Measurements from ENCODE around the gene LTV1.
"Not testable (repeated sequence)": the region's sequence is repeated elsewhere in the genome, so short reads cannot be mapped to it uniquely, and the experiment has no call there.

The LTV1 gene

GRCh38 chr6:143842461-143842901 is 657 bp upstream of the LTV1 start:
- peak; percentile 57 for DNase-seq (ENCODE audit: low read depth)

- DNase-seq (ENCODE audit: low read depth): no peak
Observed at GRCh38 chr6:143843677-143843999, 500 bp downstream of the LTV1 start.

DNA sequence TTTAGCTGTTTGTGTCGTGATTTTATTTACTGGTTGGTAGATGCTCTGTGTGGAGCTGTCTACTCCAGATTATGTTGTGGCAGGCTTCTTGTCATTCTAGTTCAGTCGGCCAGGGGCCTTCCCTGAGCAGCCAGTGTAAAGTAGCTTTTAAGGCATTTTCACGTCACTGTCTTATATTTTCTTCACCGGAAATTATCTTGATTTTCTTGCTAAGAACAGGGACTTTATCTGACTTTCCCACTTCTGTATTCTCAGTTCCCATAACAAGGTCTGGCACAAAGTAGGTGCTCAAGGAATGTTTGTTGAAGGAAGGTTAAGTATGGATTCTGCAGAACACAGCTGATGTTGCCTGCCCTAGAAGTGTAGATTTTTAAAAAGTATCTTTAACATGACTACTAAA is 868 bp downstream of the LTV1 start:
- no peak for DNase-seq (ENCODE audit: low read depth)

DNA sequence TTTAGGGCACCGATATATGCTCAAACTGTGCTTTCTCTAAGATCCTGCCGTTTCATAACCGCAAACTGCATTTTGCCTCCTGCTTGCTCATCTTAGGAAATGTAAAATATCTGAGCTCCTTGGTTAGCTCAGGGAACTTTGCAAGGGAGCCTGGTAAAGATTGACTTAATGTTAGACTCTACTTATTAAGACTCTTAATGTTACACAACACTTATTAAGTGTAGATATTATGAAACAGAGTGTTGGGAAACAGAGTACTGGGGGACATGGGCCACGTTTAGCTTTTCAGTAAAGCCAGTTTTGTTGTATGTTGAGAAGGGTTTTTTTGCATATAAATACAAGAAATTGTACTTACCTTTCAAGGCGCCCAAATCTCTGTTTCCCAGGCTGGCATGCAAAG is 1.9 kb downstream of the LTV1 start:
- DNase-seq (ENCODE audit: low read depth): no peak

GRCh38 chr6:143851706-143852105 is 8.6 kb downstream of the LTV1 start:
- not testable (repeated sequence) for DNase-seq (ENCODE audit: low read depth)

DNA sequence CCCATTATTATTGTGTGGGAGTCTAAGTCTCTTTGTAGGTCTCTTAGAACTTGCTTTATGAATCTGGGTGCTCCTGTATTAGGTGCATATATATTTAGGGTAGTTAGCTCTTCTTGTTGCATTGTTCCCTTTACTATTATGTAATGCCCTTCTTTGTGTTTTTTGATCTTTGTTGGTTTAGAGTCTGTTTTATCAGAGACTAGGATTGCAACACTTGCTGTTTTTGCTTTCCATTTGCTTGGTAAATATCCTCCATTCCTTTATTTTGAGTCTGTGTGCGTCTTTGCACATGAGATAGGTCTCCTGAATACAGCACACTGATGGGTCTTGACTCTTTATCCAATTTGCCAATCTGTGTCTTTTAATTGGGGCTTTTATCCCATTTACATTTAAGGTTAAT is 11.9 kb downstream of the LTV1 start:
- not testable (repeated sequence) for DNase-seq (ENCODE audit: low read depth)

DNA sequence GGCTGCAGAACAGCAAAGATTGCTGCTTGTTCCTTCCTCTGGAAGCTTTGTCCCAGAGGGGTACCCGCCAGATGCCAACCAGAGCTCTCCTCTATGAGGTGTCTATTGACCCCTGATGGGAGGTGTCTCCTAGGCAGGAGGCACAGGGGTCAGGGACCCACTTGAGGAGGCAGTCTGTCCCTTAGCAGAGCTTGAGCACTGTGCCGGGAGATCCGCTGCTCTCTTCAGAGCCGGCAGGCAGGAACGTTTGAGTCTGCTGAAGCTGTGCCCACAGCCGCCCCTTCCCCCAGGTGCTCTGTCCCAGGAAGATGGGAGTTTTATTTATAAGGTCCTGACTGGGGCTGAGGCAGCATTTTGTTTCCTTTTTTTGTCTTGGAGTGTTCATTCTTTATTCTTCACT is 13.6 kb downstream of the LTV1 start:
- not testable (repeated sequence) for DNase-seq (ENCODE audit: low read depth)

DNA sequence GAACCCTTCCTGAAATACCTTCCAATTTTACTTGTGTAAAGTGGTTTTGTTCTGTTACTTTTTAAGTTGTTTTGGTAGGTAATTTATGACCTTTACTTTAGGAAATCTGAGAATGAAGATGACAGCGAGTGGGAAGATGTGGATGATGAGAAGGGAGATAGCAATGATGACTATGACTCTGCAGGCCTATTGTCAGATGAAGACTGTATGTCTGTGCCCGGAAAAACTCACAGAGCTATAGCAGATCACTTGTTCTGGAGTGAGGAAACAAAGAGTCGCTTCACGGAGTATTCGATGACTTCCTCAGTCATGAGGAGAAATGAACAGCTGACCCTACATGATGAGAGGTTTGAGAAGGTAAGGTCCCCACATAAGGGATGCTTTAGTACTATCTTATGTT is 14.5 kb downstream of the LTV1 start:
- no peak for DNase-seq (ENCODE audit: low read depth)

GRCh38 chr6:143859891-143860660 is 16.9 kb downstream of the LTV1 start:
- DNase-seq (ENCODE audit: low read depth): no peak

DNA sequence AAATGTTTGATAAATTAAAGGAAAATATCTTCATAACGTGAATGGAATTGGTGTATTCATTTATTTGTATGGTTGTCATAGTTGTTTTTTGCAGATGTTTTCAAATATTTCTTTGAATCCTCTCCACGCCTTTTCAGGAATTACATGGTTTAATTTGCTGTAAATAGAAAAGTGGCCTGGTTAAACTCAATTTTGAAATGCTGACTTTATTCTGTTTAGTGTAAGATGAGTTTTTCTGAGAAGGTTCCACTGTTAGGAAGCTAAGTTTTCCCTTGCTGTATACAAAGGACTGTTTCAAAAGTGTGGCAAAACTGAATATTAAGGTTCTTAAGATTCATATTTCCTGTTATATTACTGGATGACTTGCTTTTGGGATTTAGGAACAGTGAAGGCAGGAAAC is 20.6 kb downstream of the LTV1 start:
- DNase-seq (ENCODE audit: low read depth): no peak

- DNase-seq (ENCODE audit: low read depth): no peak
Observed at GRCh38 chr6:143864234-143864633, 21.1 kb downstream of the LTV1 start, which contains the start of gene ZC2HC1B. ZC2HC1B (plus strand) TSS chr6:143864474; CDS start chr6:143864540, 66 bp downstream.

GRCh38 chr6:143867236-143867635 is 24.1 kb downstream of the LTV1 start:
- DNase-seq (ENCODE audit: low read depth): no peak

- DNase-seq (ENCODE audit: low read depth): not testable (repeated sequence)
Observed at GRCh38 chr6:143868808-143869207, 25.7 kb downstream of the LTV1 start.

GRCh38 chr6:143871202-143871730 is 28.1 kb downstream of the LTV1 start:
- DNase-seq (ENCODE audit: low read depth): not testable (repeated sequence)

DNA sequence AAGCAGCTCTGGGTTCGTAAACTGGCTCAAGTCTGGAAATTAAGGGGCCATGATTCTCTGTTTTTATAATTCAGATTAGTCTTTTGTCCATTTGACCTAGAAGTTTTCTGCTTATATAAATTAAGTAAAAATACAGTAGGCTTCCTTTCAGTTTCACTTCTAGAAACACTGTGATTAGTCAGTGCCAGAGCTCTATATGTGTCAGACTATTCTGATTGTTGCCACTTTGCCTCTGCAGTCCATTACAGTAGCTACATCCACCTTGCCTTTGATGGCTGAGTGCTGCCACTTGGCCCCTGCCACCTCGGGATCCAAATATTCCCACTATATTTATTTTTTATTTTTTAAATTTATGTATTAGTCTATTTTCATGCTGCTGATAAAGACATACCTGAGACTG is 29.1 kb downstream of the LTV1 start:
- no peak for DNase-seq (ENCODE audit: low read depth)

DNA sequence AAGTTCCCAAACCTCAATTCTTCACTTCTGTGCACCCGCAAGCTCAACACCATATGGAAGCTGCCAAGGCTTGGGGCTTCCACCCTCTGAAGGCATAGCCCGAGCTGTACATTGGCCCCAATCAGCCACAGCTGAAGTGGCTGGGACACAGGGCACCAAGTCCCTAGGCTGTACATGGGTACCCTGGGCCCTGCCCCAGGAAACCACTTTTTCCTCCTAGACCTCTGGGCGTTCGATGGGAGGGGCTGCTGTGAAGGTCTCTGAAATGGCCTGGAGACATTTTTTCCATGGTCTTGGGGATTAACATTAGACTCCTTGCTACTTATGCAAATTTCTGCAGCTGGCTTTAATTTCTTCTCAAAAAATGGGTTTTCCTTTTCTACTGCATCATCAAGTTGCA is 30.5 kb downstream of the LTV1 start:
- not testable (repeated sequence) for DNase-seq (ENCODE audit: low read depth)

DNA sequence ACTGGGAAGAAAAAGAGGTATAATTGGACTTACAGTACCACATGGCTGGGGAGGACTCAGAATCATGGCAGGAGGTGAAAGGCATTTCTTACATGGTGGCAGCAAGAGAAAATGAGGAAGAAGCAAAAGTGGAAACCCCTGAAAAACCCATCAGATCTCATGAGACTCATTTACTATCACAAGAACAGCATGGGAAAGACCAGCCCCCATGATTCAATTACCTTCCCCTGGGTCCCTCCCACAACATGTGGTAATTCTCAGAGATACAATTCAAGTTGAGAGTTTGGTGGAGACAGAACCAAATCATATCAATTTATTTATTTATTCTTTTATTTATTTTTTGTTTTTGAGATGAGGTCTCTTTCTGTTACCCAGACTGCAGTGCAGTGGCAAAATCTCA is 31.4 kb downstream of the LTV1 start:
- not testable (repeated sequence) for DNase-seq (ENCODE audit: low read depth)

- no peak for DNase-seq (ENCODE audit: low read depth)
Observed at GRCh38 chr6:143877584-143878271, 34.6 kb downstream of the LTV1 start.

DNA sequence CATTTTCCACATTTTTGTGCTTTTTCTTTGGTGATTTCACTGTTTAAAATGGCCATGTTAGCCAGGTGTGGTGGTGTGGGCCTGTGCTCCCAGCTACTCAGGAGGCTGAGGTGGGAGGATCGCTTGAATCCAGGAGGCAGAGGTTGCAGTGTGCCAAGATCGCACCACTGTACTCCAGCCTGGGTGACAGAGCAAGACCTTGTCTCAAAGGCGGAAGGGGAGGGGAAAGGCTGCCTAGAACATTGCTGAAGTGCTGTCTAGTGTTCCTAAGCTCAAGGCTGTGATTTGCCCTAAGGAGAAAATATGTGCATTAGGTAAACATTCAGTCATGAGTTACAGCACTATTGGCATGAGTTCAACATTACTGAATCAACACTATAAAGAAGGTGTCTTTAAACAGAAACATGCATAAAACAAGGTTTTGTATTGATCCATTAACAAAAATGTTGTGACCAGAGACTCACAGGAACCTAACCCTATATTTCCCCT is 35.2 kb downstream of the LTV1 start:
- no peak for DNase-seq (ENCODE audit: low read depth)

GRCh38 chr6:143880412-143880811 is 37.3 kb downstream of the LTV1 start:
- no peak for DNase-seq (ENCODE audit: low read depth)

- no peak for DNase-seq (ENCODE audit: low read depth)
Observed at GRCh38 chr6:143882401-143882930, 39.3 kb downstream of the LTV1 start.

GRCh38 chr6:143884216-143884900 is 41.2 kb downstream of the LTV1 start:
- peak; percentile 8 for DNase-seq (ENCODE audit: low read depth)
